Measurements from ENCODE around the gene PLXNB1. TPM values are rescaled to one million over a fixed set of nuclear protein-coding genes. Genes with fewer than 3 reads are reported as not detected.

Gene PLXNB1
- total and polyA plus RNA-seq, 2 of the 13 experiments (the other 11 are each of a cell fraction or from before 2014, with no cell fraction given) = 86.0 to 143 TPM

DNA sequence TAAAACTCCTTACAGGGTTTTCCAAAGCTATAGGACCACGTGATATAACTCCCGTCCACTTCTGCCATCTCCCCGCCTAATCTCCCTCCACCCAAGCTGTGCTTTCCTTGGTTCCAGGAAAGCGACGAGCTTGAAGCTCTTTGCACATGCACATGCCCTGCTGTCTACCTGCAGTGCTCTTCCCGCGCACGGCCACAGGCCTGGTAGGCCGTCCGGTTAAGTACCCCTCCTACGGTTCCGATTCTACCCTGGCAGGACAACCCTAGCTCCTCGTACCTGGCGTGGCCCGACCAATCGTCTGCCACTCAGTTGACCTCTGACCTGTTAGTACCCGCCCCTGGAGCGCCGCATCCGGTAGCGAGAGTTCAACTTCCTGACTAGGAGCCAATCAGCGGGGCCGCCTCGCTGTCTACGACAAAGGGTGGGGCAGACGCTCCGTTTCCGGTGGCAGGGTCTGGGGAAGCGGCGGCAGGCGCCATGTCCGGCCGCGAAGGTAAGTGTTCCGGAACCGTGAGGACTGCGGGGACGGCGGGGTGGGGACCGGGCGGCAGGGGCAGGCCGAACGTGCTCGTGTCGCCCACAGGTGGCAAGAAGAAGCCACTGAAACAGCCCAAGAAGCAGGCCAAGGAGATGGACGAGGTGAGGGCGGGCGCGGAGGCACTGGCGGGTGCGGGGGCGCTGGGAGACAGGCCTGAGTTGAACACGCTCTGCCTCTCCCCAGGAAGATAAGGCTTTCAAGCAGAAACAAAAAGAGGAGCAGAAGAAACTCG is 10.1 kb upstream of the PLXNB1 start, which contains the start of the genes CCDC51 and TMA7:
Gene CCDC51 (minus strand): TSS at position 300 of the 770 bp plus-strand sequence. CDS start 4,991 bp downstream, outside the sequence.
Gene TMA7 (plus strand): TSS at position 438 of the 770 bp plus-strand sequence. CDS start 40 bp downstream, at position 478.
- intact Hi-C loops (cut with micrococcal nuclease; ENCODE audit: unreplicated experiment) (loop anchor here (1.0 kb wide), 1 partner anchor 11 kb away; no protein-coding TSS in a partner anchor), in situ Hi-C loops (cut with HindIII; ENCODE audit: extremely low pct_ligation_motif_present, low pct_unique_long_range_greater_than_20kb) (loop anchor here (5.0 kb wide), 3 partner anchors 38 to 208 kb away; no protein-coding TSS in a partner anchor)
- Histone ChIP-seq H3K4me3 (replicated peaks in 1 of 3; ENCODE audit: insufficient read depth in 1 of 3, low read depth in 2 of 3, low read length in 3 of 3) (peak within 1 kb of the TSS; percentile 90 to 95 (median 93)), H3K4me1 (ENCODE audit: insufficient read depth, low read length) (peaks cover 52% of the 10 kb centered on the region), H3K79me2 (ENCODE audit: insufficient read depth, low read length) (peaks cover 26% of the 10 kb centered on the region), H3K4me2 (ENCODE audit: low read depth, low read length) (peak within 1 kb of the TSS; percentile 98), H3K9ac (ENCODE audit: insufficient read depth, low read depth, low read length) (peak within 1 kb of the TSS; percentile 94), H3K27me3 (ENCODE audit: control insufficient read depth in 1 of 2, insufficient read depth in 2 of 2, low read length in 2 of 2) (no peaks in the 10 kb centered on the region; a peak in 1 of 5 replicates), H2AFZ (ENCODE audit: low read length) (peak within 1 kb of the TSS; percentile 86), H3K27ac (ENCODE audit: extremely low read length, insufficient read depth, low read length) (peak within 1 kb of the TSS; percentile 73), H3K36me3 (replicated peaks in 1 of 2; ENCODE audit: control insufficient read depth in 1 of 2, insufficient read depth in 2 of 2, low read length in 2 of 2) (peaks cover 2 to 9% of the 10 kb centered on the region in 2 experiments; a peak in 2 of 5 replicates), H4K20me1 (ENCODE audit: insufficient read depth, low read length) (peaks cover 7% of the 10 kb centered on the region), H3K9me3 (ENCODE audit: low read length) (no peaks in the 10 kb centered on the region)
- ChIA-PET POLR2A (interaction anchor here (0.6 to 5.8 kb wide), 37 partner anchors 9 to 681 kb away, joined by 3 to 120 read pairs (median 4); partner anchors contain the start of genes IP6K2, PFKFB4, PLXNB1 and SHISA5), CTCF (ENCODE audit: low intra/inter-chr PET ratio, low total read pairs) (interaction anchor here (1.3 to 1.8 kb wide), 2 partner anchors 39 to 166 kb away, joined by 4 to 5 read pairs; no protein-coding TSS in a partner anchor)
- DNase-seq (ENCODE audit: low spot score) (peak; percentile 96), ATAC-seq (peak; percentile 94), FAIRE-seq (peak; percentile 91)
- WGBS (ENCODE audit: low lambda C conversion rate) = 2% methylated on average over 21 of the region's 54 CpGs
- no TSS peak for BruUV-seq (replicated peaks)
- TF ChIP-seq DNMT1 (CRISPR knock-in tag; IDR thresholded peaks at IDR 0.05) = no peak
- TF ChIP-seq SMYD3 (CRISPR knock-in tag; IDR thresholded peaks at IDR 0.05) = 0 out of 2 replicates have a peak, but pooled peaks have one; percentile 61
- no peak for TF ChIP-seq ZNF12 (CRISPR knock-in tag; IDR thresholded peaks at IDR 0.05)
- TF ChIP-seq, protein P1, sequence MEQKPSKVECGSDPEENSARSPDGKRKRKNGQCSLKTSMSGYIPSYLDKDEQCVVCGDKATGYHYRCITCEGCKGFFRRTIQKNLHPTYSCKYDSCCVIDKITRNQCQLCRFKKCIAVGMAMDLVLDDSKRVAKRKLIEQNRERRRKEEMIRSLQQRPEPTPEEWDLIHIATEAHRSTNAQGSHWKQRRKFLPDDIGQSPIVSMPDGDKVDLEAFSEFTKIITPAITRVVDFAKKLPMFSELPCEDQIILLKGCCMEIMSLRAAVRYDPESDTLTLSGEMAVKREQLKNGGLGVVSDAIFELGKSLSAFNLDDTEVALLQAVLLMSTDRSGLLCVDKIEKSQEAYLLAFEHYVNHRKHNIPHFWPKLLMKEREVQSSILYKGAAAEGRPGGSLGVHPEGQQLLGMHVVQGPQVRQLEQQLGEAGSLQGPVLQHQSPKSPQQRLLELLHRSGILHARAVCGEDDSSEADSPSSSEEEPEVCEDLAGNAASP (CRISPR knock-in tag; IDR thresholded peaks at IDR 0.05; ENCODE audit: borderline replicate concordance) = no peak; the same call in 1 of the 2 replicates
- no peak for TF ChIP-seq NR1H2 (CRISPR knock-in tag; IDR thresholded peaks at IDR 0.05; ENCODE audit: borderline replicate concordance, low read depth)
- no peak for TF ChIP-seq ZNF567 (CRISPR knock-in tag; IDR thresholded peaks at IDR 0.05; ENCODE audit: borderline replicate concordance)
- TF ChIP-seq MED8 (CRISPR knock-in tag; IDR thresholded peaks at IDR 0.05; ENCODE audit: insufficient replicate concordance) = peak; percentile 79
- no peak for TF ChIP-seq ZNF589 (CRISPR knock-in tag; conservative IDR thresholded peaks at IDR 0.05)
- peak; percentile 75; the same call in 1 of the 2 replicates for TF ChIP-seq SMAD3 (CRISPR knock-in tag; IDR thresholded peaks at IDR 0.05)
- peak; percentile 80; the same call in 1 of the 2 replicates for TF ChIP-seq HDAC2 (CRISPR knock-in tag; IDR thresholded peaks at IDR 0.05)
- no peak; the same call in 1 of the 2 replicates for TF ChIP-seq HOXA9 (CRISPR knock-in tag; IDR thresholded peaks at IDR 0.05; ENCODE audit: borderline replicate concordance)
- no peak for TF ChIP-seq ZSCAN22 (CRISPR knock-in tag; IDR thresholded peaks at IDR 0.05)
- no peak for TF ChIP-seq EHMT2 (IDR thresholded peaks at IDR 0.05; ENCODE audit: borderline replicate concordance, low read depth, low read length)
- peak; percentile 58 for TF ChIP-seq HCFC1 (IDR thresholded peaks at IDR 0.05; ENCODE audit: low read depth, low read length)
- TF ChIP-seq ZNF878 (CRISPR knock-in tag; IDR thresholded peaks at IDR 0.05) = no peak
- peak; percentile 78; the same call in 1 of the 2 replicates for TF ChIP-seq MEF2D (CRISPR knock-in tag; IDR thresholded peaks at IDR 0.05)
- TF ChIP-seq POLR2AphosphoS5 (IDR thresholded peaks at IDR 0.05; ENCODE audit: low read depth, low read length) = peak; percentile 83
- peak; percentile 67 for TF ChIP-seq GATAD2A (CRISPR knock-in tag; IDR thresholded peaks at IDR 0.05)
- TF ChIP-seq HIVEP1 (CRISPR knock-in tag; IDR thresholded peaks at IDR 0.05) = peak; percentile 83; the same call in 1 of the 2 replicates
- 0 out of 2 replicates have a peak, but pooled peaks have one; percentile 41 for TF ChIP-seq ZNF30 (CRISPR knock-in tag; IDR thresholded peaks at IDR 0.05)
- no peak for TF ChIP-seq STAT5B (CRISPR knock-in tag; IDR thresholded peaks at IDR 0.05)
- no peak for TF ChIP-seq ZNF180 (CRISPR knock-in tag; IDR thresholded peaks at IDR 0.05; ENCODE audit: borderline replicate concordance, low read depth)
- TF ChIP-seq RCOR2 (CRISPR knock-in tag; IDR thresholded peaks at IDR 0.05) = no peak
- TF ChIP-seq ZNF326 (CRISPR knock-in tag; IDR thresholded peaks at IDR 0.05; ENCODE audit: borderline replicate concordance) = no peak
- TF ChIP-seq MEIS2 (CRISPR knock-in tag; IDR thresholded peaks at IDR 0.05) = no peak; the same call in 1 of the 2 replicates
- no peak for TF ChIP-seq ZNF7 (CRISPR knock-in tag; IDR thresholded peaks at IDR 0.05)

Data from HepG2 (cell line).